Karpas-422 (cell line): Measurements from ENCODE around the gene PTPRM. TPM values are rescaled to one million over a fixed set of nuclear protein-coding genes. Genes with fewer than 3 reads are reported as not detected.

Experiments used
- DNase-seq: peaks from one replicate; pipeline ENCODE4 v3.0.0-alpha.2; 2015
- H2AFZ ChIP-seq: fragments of 200-600 bp; sonication (generic); 2 replicates; pipeline ENCODE4 v1.6.1; 2014; ENCODE audit warnings: antibody characterized with exemption, low read length, mixed read lengths
- H3K27ac ChIP-seq: fragments of 200-600 bp; sonication (generic); 2 replicates; pipeline ENCODE4 v1.5.1; 2014; ENCODE audit warnings: mild to moderate bottlenecking, low read length, moderate library complexity
- H3K27me3 ChIP-seq: fragments of 200-600 bp; sonication (generic); 2 replicates; pipeline ENCODE4 v1.6.1; 2014; ENCODE audit warnings: low read length, mixed read lengths
- H3K36me3 ChIP-seq: fragments of 200-600 bp; sonication (generic); 2 replicates; pipeline ENCODE4 v1.6.1; 2014; ENCODE audit warnings: low read length, mixed read lengths; ENCODE audit not compliant: insufficient read depth
- H3K4me1 ChIP-seq: fragments of 200-600 bp; sonication (generic); 2 replicates; pipeline ENCODE4 v1.6.1; 2014; ENCODE audit warnings: mild to moderate bottlenecking, low read length, mixed read lengths
- H3K4me2 ChIP-seq: fragments of 200-600 bp; sonication (generic); 2 replicates; pipeline ENCODE4 v1.6.1; 2014; ENCODE audit warnings: low read length, low read depth, mild to moderate bottlenecking; ENCODE audit not compliant: poor library complexity, severe bottlenecking
- H3K4me3 ChIP-seq: fragments of 200-600 bp; sonication (generic); 2 replicates; pipeline ENCODE4 v1.5.1; 2014; ENCODE audit warnings: mild to moderate bottlenecking, antibody characterized with exemption, low read length, mixed read lengths
- H3K79me2 ChIP-seq: fragments of 200-600 bp; sonication (generic); 2 replicates; pipeline ENCODE4 v1.6.1; 2014; ENCODE audit warnings: mild to moderate bottlenecking, low read length, mixed read lengths
- H3K9ac ChIP-seq: fragments of 200-600 bp; sonication (generic); 2 replicates; pipeline ENCODE4 v1.6.0; 2014; ENCODE audit warnings: low read length
- H3K9me2 ChIP-seq: fragments of 200-600 bp; sonication (generic), shearing (Covaris generic); replicated peaks from 2 replicates; pipeline ENCODE4 v1.6.0; 2014; ENCODE audit warnings: mild to moderate bottlenecking, low read length, moderate library complexity; ENCODE audit not compliant: insufficient read depth
- H3K9me3 ChIP-seq: fragments of 300-700, 200-600 bp; sonication (generic); 2 replicates; pipeline ENCODE4 v1.6.1; 2014; ENCODE audit warnings: low read length, mixed read lengths
- H4K20me1 ChIP-seq: fragments of 200-600 bp; sonication (generic); 2 replicates; pipeline ENCODE4 v1.6.1; 2014; ENCODE audit warnings: mild to moderate bottlenecking, antibody characterized with exemption, low read length, low read depth; ENCODE audit not compliant: insufficient read depth
- total RNA-seq: library from RNA; depleted of rRNA; stranded (reverse); fragments of >200 nt; shearing (Covaris generic); gene quantifications from 2 replicates; pipeline ENCODE4 v1.2.3, GENCODE V29; 2014; ENCODE audit warnings: low replicate concordance

Gene PTPRM
- total RNA-seq, 1 experiment from 2014 or later, result not detected

DNA sequence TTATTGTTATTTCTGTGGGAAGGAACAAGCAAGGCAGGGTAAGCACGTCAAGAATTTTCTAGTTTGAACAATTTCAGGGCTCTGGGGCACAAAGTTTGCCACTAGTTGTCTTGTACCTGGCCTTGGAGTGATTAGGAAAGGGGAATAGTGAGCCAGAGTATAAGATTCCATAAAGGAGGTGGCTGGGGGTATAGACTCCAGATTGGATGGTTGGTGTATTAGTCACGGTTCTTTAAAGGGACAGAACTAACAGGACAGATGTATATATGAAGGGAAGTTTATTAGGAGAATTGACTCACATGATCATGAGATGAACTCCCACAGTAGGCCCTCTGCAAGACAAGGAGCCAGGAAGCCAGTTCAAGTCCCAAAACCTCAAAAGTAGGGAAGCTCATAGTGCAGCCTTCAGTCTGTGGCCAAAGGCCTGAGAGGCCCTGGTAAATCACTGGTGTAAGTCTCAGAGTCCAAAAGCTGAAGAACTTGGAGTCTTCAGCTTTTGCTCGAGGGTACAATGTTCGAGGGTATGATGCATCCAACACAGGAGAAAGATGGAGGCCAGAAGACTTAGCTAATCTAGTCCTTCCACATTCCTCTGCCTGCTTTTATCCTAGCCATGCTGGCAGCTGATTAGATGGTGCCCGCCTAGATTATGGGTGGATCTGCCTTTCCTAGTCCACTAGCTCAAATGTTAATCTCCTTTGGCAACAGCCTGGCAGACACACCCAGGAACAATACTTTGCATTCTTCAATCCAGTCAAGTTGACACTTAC lies 31.5 kb upstream of the PTPRM start:
- no peaks in the 10 kb centered on the region for H3K36me3 ChIP-seq
- no peaks in the 10 kb centered on the region; the same call in 1 of the 2 replicates for H3K9me3 ChIP-seq
- no peak overlapping the region for H3K27ac ChIP-seq
- H4K20me1 ChIP-seq, result no peaks in the 10 kb centered on the region
- H3K9me2 ChIP-seq, result no peaks in the 10 kb centered on the region
- H3K79me2 ChIP-seq, result no peaks in the 10 kb centered on the region
- no peak overlapping the region for H3K9ac ChIP-seq
- no peak overlapping the region for H3K4me2 ChIP-seq
- no peaks in the 10 kb centered on the region for H3K4me1 ChIP-seq
- no peak overlapping the region for H3K4me3 ChIP-seq
- no peak overlapping the region for H2AFZ ChIP-seq
- no peak for DNase-seq
- no peaks in the 10 kb centered on the region for H3K27me3 ChIP-seq

DNA sequence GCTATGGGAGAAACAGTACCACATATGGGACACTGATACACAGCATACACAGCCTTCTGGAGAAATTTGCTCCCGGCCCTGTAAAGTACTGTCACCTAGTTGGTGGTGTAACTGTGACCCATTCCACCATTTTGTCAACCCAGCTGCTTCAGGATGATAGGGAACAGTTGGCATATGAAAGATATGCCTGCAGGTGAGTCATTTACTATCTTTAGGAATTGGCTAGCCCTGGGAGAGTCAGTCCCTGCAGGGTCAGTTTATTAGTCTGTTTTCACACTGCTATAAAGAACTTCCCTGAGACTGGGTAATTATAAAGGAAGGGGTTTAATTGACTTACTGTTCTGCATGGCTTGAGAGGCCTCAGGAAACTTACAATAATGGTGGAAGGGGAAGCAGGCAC lies 30.0 kb upstream of the PTPRM start:
- H3K9me2 ChIP-seq, result no peaks in the 10 kb centered on the region
- H4K20me1 ChIP-seq, result no peaks in the 10 kb centered on the region
- no peaks in the 10 kb centered on the region for H3K27me3 ChIP-seq
- no peak overlapping the region for H3K4me2 ChIP-seq
- no peak overlapping the region for H3K9ac ChIP-seq
- H3K79me2 ChIP-seq, result no peaks in the 10 kb centered on the region
- no peak overlapping the region for H3K27ac ChIP-seq
- no peaks in the 10 kb centered on the region for H3K4me1 ChIP-seq
- no peaks in the 10 kb centered on the region for H3K36me3 ChIP-seq
- H2AFZ ChIP-seq, result no peak overlapping the region
- no peaks in the 10 kb centered on the region; the same call in 1 of the 2 replicates for H3K9me3 ChIP-seq
- DNase-seq, result no peak
- no peak overlapping the region for H3K4me3 ChIP-seq

DNA sequence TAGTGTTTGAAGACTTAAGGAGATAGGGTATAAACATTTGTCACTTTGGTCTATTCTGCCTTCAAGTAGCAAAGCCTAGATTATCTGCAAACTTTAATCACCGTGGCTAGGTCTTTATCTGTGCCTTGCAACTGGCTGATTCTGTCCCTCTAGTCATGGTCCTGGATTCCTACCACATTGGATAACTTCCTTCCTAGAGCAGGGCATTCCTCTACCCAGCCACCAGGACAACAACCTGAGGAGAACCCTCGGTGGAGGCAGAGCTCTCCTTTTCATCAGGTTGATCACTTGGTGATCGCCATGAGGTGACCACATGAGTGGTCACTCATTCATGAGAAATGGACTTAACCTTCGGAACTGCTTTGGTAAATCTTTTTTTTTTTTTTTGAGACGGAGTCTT lies 25.3 kb upstream of the PTPRM start:
- no peaks in the 10 kb centered on the region for H3K9me2 ChIP-seq
- no peak overlapping the region for H3K4me2 ChIP-seq
- no peak overlapping the region for H3K27ac ChIP-seq
- DNase-seq, result no peak
- H3K27me3 ChIP-seq, result no peaks in the 10 kb centered on the region
- no peak overlapping the region for H2AFZ ChIP-seq
- no peak overlapping the region for H3K9ac ChIP-seq
- no peaks in the 10 kb centered on the region for H3K36me3 ChIP-seq
- no peaks in the 10 kb centered on the region for H3K4me1 ChIP-seq
- no peaks in the 10 kb centered on the region for H3K79me2 ChIP-seq
- H4K20me1 ChIP-seq, result no peaks in the 10 kb centered on the region
- H3K4me3 ChIP-seq, result no peak overlapping the region
- H3K9me3 ChIP-seq, result no peaks in the 10 kb centered on the region; the same call in none of the 2 replicates

DNA sequence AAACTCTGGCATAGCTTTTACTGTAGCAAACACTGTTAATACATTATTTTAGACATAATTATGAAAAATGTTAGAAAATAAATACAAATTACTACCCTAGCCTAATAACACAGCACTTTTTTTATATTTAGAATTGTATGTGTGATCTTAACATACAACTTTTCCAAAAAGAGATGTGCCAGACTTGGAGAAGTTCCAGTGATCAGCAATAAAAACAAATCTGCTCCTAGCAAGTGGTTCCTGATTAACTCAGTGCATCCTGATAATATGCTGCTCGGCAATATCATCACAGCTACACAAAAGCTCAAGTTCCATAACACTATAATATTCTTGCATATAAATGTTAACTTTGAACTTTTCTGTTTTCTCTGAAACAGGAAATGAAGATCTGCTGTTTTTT lies 22.4 kb upstream of the PTPRM start:
- no peaks in the 10 kb centered on the region for H3K36me3 ChIP-seq

DNA sequence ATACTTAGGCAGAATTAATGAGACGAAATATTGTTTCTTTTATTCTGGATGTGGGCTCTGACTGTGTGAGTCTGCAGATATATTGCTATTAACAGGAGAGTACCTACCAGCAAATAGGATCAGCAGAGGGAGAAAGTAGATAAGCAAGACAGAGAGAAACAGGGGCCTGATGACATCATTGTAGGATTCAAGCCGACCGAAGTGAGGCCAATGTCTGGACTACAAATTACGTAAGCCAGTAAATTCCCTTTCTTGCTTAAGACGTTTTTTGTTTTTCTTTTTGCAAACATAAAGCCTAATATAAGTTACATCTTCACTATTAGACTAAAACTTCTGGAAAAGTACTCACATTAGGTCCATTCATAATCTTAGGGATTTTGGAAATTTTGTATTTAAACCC lies 21.4 kb upstream of the PTPRM start:
- no peak overlapping the region for H2AFZ ChIP-seq
- DNase-seq, result no peak
- H3K9me2 ChIP-seq, result no peaks in the 10 kb centered on the region
- no peaks in the 10 kb centered on the region; the same call in 1 of the 2 replicates for H3K9me3 ChIP-seq
- no peak overlapping the region for H3K9ac ChIP-seq
- no peak overlapping the region for H3K27ac ChIP-seq
- H4K20me1 ChIP-seq, result no peaks in the 10 kb centered on the region
- no peaks in the 10 kb centered on the region for H3K27me3 ChIP-seq
- no peaks in the 10 kb centered on the region for H3K4me1 ChIP-seq
- H3K79me2 ChIP-seq, result no peaks in the 10 kb centered on the region
- H3K4me3 ChIP-seq, result no peak overlapping the region
- H3K4me2 ChIP-seq, result no peak overlapping the region
- H3K36me3 ChIP-seq, result no peaks in the 10 kb centered on the region

More for the DNA sequence above, 22.4 kb upstream of the PTPRM start:
- Histone ChIP-seq H3K27ac (no peak overlapping the region), H3K9ac (no peak overlapping the region), H3K4me3 (no peak overlapping the region), H3K4me1 (no peaks in the 10 kb centered on the region), H3K4me2 (no peak overlapping the region), H3K9me3 (no peaks in the 10 kb centered on the region; the same call in 1 of the 2 replicates), H3K79me2 (no peaks in the 10 kb centered on the region), H4K20me1 (no peaks in the 10 kb centered on the region), H3K9me2 (no peaks in the 10 kb centered on the region), H3K27me3 (no peaks in the 10 kb centered on the region), H2AFZ (no peak overlapping the region)
- DNase-seq, result no peak

DNA sequence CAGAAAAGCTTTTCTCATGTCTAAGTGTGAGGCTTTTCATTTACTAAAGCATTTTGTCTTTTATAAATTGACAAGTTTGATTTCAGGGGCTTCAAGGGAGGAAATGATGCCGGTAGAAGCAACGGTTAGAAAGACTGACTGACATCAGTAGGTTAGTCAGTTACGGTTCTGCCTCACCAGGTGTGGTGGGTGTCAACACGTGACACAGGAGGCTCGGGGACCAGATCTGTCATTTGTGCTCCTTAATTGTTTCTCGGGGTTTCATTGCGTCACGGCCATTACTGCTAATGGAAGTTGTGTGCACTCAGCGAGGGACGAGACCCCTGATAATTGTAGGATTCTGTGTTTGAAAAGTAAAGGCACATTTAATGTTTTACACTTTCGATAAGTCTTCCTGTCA lies 18.9 kb upstream of the PTPRM start:
- Histone ChIP-seq H3K4me3 (no peak overlapping the region), H3K79me2 (no peaks in the 10 kb centered on the region), H3K9ac (no peak overlapping the region), H3K36me3 (no peaks in the 10 kb centered on the region), H3K27me3 (no peaks in the 10 kb centered on the region), H3K9me3 (no peaks in the 10 kb centered on the region; the same call in 1 of the 2 replicates), H3K27ac (no peak overlapping the region), H3K4me2 (no peak overlapping the region), H3K9me2 (no peaks in the 10 kb centered on the region), H2AFZ (no peak overlapping the region), H3K4me1 (no peaks in the 10 kb centered on the region), H4K20me1 (no peaks in the 10 kb centered on the region)
- no peak for DNase-seq

DNA sequence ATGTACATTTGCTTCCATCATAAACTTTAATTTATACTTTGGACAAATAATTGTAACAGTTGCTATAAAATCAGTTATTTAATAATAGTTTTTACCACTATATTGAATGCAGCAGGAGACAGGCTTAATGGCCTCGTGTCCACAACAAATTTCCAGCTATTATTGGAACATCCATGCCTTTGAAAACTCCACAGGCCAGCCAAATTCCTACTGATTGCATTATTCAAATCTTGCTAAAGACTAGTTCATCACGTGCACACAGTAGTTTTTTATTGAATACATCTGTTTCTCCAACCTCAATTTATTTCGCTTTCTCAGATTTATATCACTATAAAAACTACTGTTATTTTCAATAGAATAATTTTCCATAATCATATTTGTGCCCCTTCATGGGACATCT lies 18.4 kb upstream of the PTPRM start:
- DNase-seq, result no peak
- Histone ChIP-seq H3K9me2 (no peaks in the 10 kb centered on the region), H3K4me2 (no peak overlapping the region), H2AFZ (no peak overlapping the region), H3K4me3 (no peak overlapping the region), H3K9ac (no peak overlapping the region), H3K9me3 (no peaks in the 10 kb centered on the region; the same call in 1 of the 2 replicates), H4K20me1 (no peaks in the 10 kb centered on the region), H3K27me3 (no peaks in the 10 kb centered on the region), H3K79me2 (no peaks in the 10 kb centered on the region), H3K36me3 (no peaks in the 10 kb centered on the region), H3K27ac (no peak overlapping the region), H3K4me1 (no peaks in the 10 kb centered on the region)

DNA sequence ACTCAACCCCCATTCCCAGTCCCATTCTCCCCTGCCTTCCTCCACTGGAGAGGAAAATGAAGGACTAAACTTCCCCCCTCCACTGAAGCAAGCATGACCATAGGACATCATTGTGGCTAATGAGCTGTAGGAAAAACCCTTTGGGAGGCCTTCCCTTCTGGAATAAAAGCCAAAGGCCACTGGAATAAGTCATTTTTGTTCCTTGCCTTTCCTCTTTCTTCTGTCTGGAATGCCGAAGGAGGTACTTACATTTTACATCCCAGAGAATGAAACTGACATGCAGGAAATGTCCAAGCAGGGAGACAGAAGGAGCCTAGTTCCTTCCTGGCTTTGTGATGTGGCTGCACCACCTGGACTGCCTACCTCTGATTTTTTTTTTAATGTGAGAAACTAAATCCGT lies 9.1 kb upstream of the PTPRM start:
- Histone ChIP-seq H3K4me1 (no peaks in the 10 kb centered on the region), H3K4me3 (no peak overlapping the region), H3K9me2 (no peaks in the 10 kb centered on the region), H4K20me1 (no peaks in the 10 kb centered on the region), H3K9me3 (no peaks in the 10 kb centered on the region; the same call in 1 of the 2 replicates), H3K79me2 (no peaks in the 10 kb centered on the region), H3K4me2 (no peak overlapping the region), H3K27me3 (no peaks in the 10 kb centered on the region), H3K9ac (no peak overlapping the region), H3K36me3 (no peaks in the 10 kb centered on the region), H2AFZ (no peak overlapping the region), H3K27ac (no peak overlapping the region)
- DNase-seq, result no peak
